ENCODE data around the gene ZNF236.

GRCh38 chr18:76985951-76986236 is 163.5 kb downstream of the ZNF236 start:
- TF ChIP-seq CTCF (conservative IDR thresholded peaks at IDR 0.05; ENCODE audit: low read length) (no peak), EZH2phosphoT487 (IDR thresholded peaks at IDR 0.05; ENCODE audit: borderline replicate concordance, low read depth, low read length) (no peak)
